ENCODE results near the gene STK39. TPM values are rescaled to one million over a fixed set of nuclear protein-coding genes. Genes with fewer than 3 reads are reported as not detected.

Gene STK39
- total RNA-seq, 1 donor from 2014 or later = 15.7 TPM

DNA sequence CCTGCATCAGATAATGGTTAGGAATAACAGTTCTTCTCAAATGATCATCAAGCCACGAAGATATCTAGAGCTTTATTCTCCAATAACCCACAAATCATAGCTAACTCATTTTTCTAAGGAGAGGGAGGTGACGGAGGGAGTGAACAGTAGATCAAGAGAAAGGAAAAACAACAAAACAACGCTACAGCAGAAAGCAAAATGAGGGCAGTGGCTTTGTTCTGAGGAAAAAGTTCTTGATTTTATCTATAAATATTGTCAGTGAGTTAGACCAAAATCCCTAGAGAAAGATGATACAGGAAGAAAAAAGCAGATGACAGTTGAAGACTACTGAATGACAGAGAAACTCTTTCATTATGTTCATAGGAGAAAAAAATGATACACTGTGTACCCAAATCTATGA is 71.0 kb downstream of the STK39 start:
- Histone ChIP-seq H3K9me3 (ENCODE audit: control insufficient read depth in 3 of 3, low read length in 3 of 3) (no peaks in the 10 kb centered on the region), H3K36me3 (ENCODE audit: control insufficient read depth in 3 of 3, insufficient read depth in 3 of 3, low read length in 3 of 3) (peaks cover 0 to under 1% (median 0%) of the 10 kb centered on the region in 3 donors), H3K27me3 (ENCODE audit: control insufficient read depth in 3 of 3, insufficient read depth in 3 of 3, low read length in 3 of 3) (no peaks in the 10 kb centered on the region), H3K27ac (ENCODE audit: low read depth, low read length) (no peak overlapping the region), H3K9ac (ENCODE audit: low read depth in 1 of 3, low read length in 3 of 3) (no peak overlapping the region), H3K4me3 (ENCODE audit: low read length in 3 of 3) (no peak overlapping the region), H3K4me1 (ENCODE audit: control insufficient read depth in 3 of 3, insufficient read depth in 3 of 3, low read length in 3 of 3) (no peaks in the 10 kb centered on the region)

DNA sequence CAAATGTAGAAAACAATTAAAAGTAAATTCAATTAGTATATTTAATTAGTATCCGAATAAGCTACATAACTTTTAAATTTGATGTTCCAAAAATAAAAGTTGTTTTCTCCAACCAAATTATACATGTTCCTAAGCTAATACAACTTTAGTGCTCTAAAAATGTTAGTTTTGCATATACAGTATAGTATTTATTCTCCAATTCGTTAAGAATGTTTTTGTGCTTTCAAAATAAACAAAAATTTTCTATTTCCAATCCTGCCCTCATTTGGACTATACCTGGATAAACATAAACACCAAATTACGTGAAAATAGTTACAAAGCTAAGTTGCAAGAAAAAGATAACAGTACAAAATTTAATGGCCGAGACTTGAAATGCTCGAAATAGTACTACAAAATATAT is 71.9 kb downstream of the STK39 start:
- H3K4me1 ChIP-seq (ENCODE audit: control insufficient read depth in 3 of 3, insufficient read depth in 3 of 3, low read length in 3 of 3) = no peaks in the 10 kb centered on the region
- H3K27me3 ChIP-seq (ENCODE audit: control insufficient read depth in 3 of 3, insufficient read depth in 3 of 3, low read length in 3 of 3) = no peaks in the 10 kb centered on the region
- no peak overlapping the region for H3K4me3 ChIP-seq (ENCODE audit: low read length in 3 of 3)
- H3K27ac ChIP-seq (ENCODE audit: low read depth, low read length) = no peak overlapping the region
- no peak overlapping the region for H3K9ac ChIP-seq (ENCODE audit: low read depth in 1 of 3, low read length in 3 of 3)
- no peaks in the 10 kb centered on the region for H3K36me3 ChIP-seq (ENCODE audit: control insufficient read depth in 3 of 3, insufficient read depth in 3 of 3, low read length in 3 of 3)
- no peaks in the 10 kb centered on the region for H3K9me3 ChIP-seq (ENCODE audit: control insufficient read depth in 3 of 3, low read length in 3 of 3)

GRCh38 chr2:168174756-168175155 is 72.6 kb downstream of the STK39 start:
- H3K9me3 ChIP-seq (ENCODE audit: control insufficient read depth in 3 of 3, low read length in 3 of 3) = no peaks in the 10 kb centered on the region
- H3K4me1 ChIP-seq (ENCODE audit: control insufficient read depth in 3 of 3, insufficient read depth in 3 of 3, low read length in 3 of 3) = no peaks in the 10 kb centered on the region
- H3K36me3 ChIP-seq (ENCODE audit: control insufficient read depth in 3 of 3, insufficient read depth in 3 of 3, low read length in 3 of 3) = no peaks in the 10 kb centered on the region
- no peaks in the 10 kb centered on the region for H3K27me3 ChIP-seq (ENCODE audit: control insufficient read depth in 3 of 3, insufficient read depth in 3 of 3, low read length in 3 of 3)
- no peak overlapping the region for H3K27ac ChIP-seq (ENCODE audit: low read depth, low read length)
- no peak overlapping the region for H3K9ac ChIP-seq (ENCODE audit: low read depth in 1 of 3, low read length in 3 of 3)
- no peak overlapping the region for H3K4me3 ChIP-seq (ENCODE audit: low read length in 3 of 3)

GRCh38 chr2:168172071-168172470 is 75.3 kb downstream of the STK39 start:
- Histone ChIP-seq H3K4me3 (ENCODE audit: low read length in 3 of 3) (no peak overlapping the region), H3K36me3 (ENCODE audit: control insufficient read depth in 3 of 3, insufficient read depth in 3 of 3, low read length in 3 of 3) (no peaks in the 10 kb centered on the region), H3K4me1 (ENCODE audit: control insufficient read depth in 3 of 3, insufficient read depth in 3 of 3, low read length in 3 of 3) (no peaks in the 10 kb centered on the region), H3K27ac (ENCODE audit: low read depth, low read length) (no peak overlapping the region), H3K27me3 (ENCODE audit: control insufficient read depth in 3 of 3, insufficient read depth in 3 of 3, low read length in 3 of 3) (no peaks in the 10 kb centered on the region), H3K9me3 (ENCODE audit: control insufficient read depth in 3 of 3, low read length in 3 of 3) (no peaks in the 10 kb centered on the region), H3K9ac (ENCODE audit: low read depth in 1 of 3, low read length in 3 of 3) (no peak overlapping the region)

DNA sequence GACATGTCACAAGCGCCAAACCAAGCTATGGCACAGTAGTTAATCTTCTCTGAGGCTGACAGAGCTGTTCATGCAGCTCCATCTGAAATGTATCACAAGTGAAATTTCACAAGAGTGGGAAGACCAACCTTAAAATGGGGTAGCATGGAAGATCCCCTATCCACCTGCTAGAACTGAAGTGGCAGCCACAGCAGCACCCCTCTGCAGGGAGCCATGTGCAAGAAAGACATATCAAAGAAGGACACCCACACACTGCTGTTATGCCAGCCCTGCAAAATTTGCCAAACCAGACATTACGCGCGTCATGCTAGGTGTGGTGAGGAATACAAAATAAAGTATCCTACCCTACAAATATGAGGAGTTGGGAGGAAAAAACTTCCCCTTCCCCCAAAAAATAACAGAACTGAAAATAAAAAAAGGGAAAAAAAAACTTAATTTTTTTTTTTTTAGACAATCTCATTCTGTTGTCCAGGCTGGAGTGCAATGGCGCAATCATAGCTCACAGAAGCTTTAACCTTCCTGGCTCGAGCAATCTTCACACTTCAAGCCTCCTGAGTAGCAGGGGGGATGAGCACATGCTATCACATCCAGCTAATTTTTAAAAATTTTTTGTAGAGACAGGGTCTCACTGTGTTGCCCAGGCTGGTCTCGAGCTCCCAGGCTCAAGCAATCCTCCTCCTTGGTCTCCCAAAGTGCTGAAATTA is 76.2 kb downstream of the STK39 start:
- no peaks in the 10 kb centered on the region for H3K36me3 ChIP-seq (ENCODE audit: control insufficient read depth in 3 of 3, insufficient read depth in 3 of 3, low read length in 3 of 3)
- no peaks in the 10 kb centered on the region for H3K27me3 ChIP-seq (ENCODE audit: control insufficient read depth in 3 of 3, insufficient read depth in 3 of 3, low read length in 3 of 3)
- no peaks in the 10 kb centered on the region for H3K9me3 ChIP-seq (ENCODE audit: control insufficient read depth in 3 of 3, low read length in 3 of 3)
- H3K9ac ChIP-seq (ENCODE audit: low read depth in 1 of 3, low read length in 3 of 3) = no peak overlapping the region
- H3K4me1 ChIP-seq (ENCODE audit: control insufficient read depth in 3 of 3, insufficient read depth in 3 of 3, low read length in 3 of 3) = no peaks in the 10 kb centered on the region
- H3K27ac ChIP-seq (ENCODE audit: low read depth, low read length) = no peak overlapping the region
- no peak overlapping the region for H3K4me3 ChIP-seq (ENCODE audit: low read length in 3 of 3)

GRCh38 chr2:168169097-168169745 is 78.2 kb downstream of the STK39 start:
- Histone ChIP-seq H3K36me3 (ENCODE audit: control insufficient read depth in 3 of 3, insufficient read depth in 3 of 3, low read length in 3 of 3) (no peaks in the 10 kb centered on the region), H3K9ac (ENCODE audit: low read depth in 1 of 3, low read length in 3 of 3) (no peak overlapping the region), H3K9me3 (ENCODE audit: control insufficient read depth in 3 of 3, low read length in 3 of 3) (no peaks in the 10 kb centered on the region), H3K4me3 (ENCODE audit: low read length in 3 of 3) (no peak overlapping the region), H3K27me3 (ENCODE audit: control insufficient read depth in 3 of 3, insufficient read depth in 3 of 3, low read length in 3 of 3) (no peaks in the 10 kb centered on the region), H3K4me1 (ENCODE audit: control insufficient read depth in 3 of 3, insufficient read depth in 3 of 3, low read length in 3 of 3) (no peaks in the 10 kb centered on the region), H3K27ac (ENCODE audit: low read depth, low read length) (no peak overlapping the region)

GRCh38 chr2:168167511-168168263 is 79.7 kb downstream of the STK39 start:
- Histone ChIP-seq H3K4me3 (ENCODE audit: low read length in 3 of 3) (no peak overlapping the region), H3K36me3 (ENCODE audit: control insufficient read depth in 3 of 3, insufficient read depth in 3 of 3, low read length in 3 of 3) (no peaks in the 10 kb centered on the region), H3K27me3 (ENCODE audit: control insufficient read depth in 3 of 3, insufficient read depth in 3 of 3, low read length in 3 of 3) (no peaks in the 10 kb centered on the region), H3K9me3 (ENCODE audit: control insufficient read depth in 3 of 3, low read length in 3 of 3) (no peaks in the 10 kb centered on the region), H3K4me1 (ENCODE audit: control insufficient read depth in 3 of 3, insufficient read depth in 3 of 3, low read length in 3 of 3) (no peaks in the 10 kb centered on the region), H3K9ac (ENCODE audit: low read depth in 1 of 3, low read length in 3 of 3) (no peak overlapping the region), H3K27ac (ENCODE audit: low read depth, low read length) (no peak overlapping the region)

DNA sequence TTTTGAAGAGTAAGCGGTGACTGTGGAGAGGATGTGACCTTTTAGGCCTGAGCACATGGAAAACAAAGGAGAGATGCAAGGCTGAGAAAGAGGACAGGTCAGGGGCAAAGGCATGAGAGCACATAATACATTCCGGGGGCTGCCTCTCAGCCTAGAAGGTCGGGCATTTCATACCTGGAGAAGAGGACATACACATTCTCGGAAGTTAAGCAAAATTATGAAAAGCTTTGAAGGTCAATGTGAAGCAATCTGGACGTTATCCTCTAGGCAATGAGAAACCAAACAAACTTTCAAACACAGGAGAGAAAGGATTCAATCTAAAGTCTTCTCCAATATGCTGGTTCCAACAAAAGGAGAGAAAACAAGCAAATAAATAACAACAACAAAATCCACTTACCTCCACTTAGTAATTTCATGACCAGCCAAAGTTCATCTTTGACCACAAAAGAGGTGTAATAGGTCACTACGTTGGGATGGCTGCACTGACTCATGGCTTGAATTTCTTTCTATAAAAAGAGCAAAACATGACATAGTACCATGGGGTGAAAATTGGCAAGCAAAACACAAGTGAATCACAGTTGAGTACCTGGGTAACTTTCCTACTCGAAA is 80.4 kb downstream of the STK39 start:
- H3K9ac ChIP-seq (ENCODE audit: low read depth in 1 of 3, low read length in 3 of 3) = no peak overlapping the region
- H3K27me3 ChIP-seq (ENCODE audit: control insufficient read depth in 3 of 3, insufficient read depth in 3 of 3, low read length in 3 of 3) = no peaks in the 10 kb centered on the region
- no peaks in the 10 kb centered on the region for H3K9me3 ChIP-seq (ENCODE audit: control insufficient read depth in 3 of 3, low read length in 3 of 3)
- no peak overlapping the region for H3K4me3 ChIP-seq (ENCODE audit: low read length in 3 of 3)
- no peaks in the 10 kb centered on the region for H3K36me3 ChIP-seq (ENCODE audit: control insufficient read depth in 3 of 3, insufficient read depth in 3 of 3, low read length in 3 of 3)
- H3K27ac ChIP-seq (ENCODE audit: low read depth, low read length) = no peak overlapping the region
- no peaks in the 10 kb centered on the region for H3K4me1 ChIP-seq (ENCODE audit: control insufficient read depth in 3 of 3, insufficient read depth in 3 of 3, low read length in 3 of 3)

DNA sequence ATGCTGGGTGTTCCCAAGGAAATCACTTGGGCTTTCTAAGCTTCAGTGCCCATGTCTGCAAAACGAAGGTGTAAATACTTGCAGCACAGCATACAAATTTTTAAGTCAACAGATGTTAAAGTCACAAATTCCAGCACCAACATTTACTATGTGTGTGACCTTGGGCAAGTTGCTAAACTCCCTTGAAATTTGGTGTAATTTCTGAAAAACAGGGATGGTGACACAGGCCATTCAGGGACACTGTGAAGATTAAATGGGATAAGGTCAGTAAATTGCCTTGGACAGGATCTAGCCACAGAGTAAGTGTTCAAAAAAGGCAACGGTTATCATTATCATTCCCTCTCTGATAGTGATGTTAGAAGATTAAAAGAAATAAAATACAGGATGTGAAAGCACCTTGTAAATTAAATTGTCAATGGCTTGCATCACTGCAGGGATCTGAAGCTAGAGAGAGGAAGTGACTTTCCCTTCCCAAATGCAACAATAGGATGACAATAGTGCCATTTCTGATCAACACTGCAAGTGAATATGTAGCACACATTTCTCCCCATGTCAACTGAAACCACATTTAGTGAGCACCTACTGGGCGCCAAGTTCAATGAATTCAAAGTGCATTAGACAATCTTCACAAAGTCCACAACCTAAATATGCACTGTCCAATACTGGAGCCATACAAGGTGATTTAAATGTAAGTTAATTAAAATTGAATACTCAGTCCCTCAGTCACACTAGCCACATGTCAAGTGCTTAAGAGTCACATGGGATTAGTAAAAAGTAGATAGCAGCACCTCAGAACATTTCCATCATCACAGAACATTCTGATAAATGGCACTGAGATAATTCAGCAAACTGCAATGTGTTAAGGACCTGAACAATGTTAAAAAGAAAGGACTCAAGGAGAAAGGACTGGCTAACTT is 81.2 kb downstream of the STK39 start:
- H3K27me3 ChIP-seq (ENCODE audit: control insufficient read depth in 3 of 3, insufficient read depth in 3 of 3, low read length in 3 of 3) = no peaks in the 10 kb centered on the region
- no peak overlapping the region for H3K4me3 ChIP-seq (ENCODE audit: low read length in 3 of 3)
- no peaks in the 10 kb centered on the region for H3K4me1 ChIP-seq (ENCODE audit: control insufficient read depth in 3 of 3, insufficient read depth in 3 of 3, low read length in 3 of 3)
- H3K27ac ChIP-seq (ENCODE audit: low read depth, low read length) = no peak overlapping the region
- no peaks in the 10 kb centered on the region for H3K9me3 ChIP-seq (ENCODE audit: control insufficient read depth in 3 of 3, low read length in 3 of 3)
- H3K36me3 ChIP-seq (ENCODE audit: control insufficient read depth in 3 of 3, insufficient read depth in 3 of 3, low read length in 3 of 3) = no peaks in the 10 kb centered on the region
- H3K9ac ChIP-seq (ENCODE audit: low read depth in 1 of 3, low read length in 3 of 3) = no peak overlapping the region
